HG03064 (cell line): Measurements from ENCODE around the gene DSCAM.

ENCODE experiments used
- ATAC-seq: cut with Tn5 transposase; IDR thresholded peaks from one replicate; pipeline ENCODE4 v1.9.1; 2021; ENCODE audit warnings: low read depth; ENCODE audit not compliant: unreplicated experiment

DSCAM gene

DNA sequence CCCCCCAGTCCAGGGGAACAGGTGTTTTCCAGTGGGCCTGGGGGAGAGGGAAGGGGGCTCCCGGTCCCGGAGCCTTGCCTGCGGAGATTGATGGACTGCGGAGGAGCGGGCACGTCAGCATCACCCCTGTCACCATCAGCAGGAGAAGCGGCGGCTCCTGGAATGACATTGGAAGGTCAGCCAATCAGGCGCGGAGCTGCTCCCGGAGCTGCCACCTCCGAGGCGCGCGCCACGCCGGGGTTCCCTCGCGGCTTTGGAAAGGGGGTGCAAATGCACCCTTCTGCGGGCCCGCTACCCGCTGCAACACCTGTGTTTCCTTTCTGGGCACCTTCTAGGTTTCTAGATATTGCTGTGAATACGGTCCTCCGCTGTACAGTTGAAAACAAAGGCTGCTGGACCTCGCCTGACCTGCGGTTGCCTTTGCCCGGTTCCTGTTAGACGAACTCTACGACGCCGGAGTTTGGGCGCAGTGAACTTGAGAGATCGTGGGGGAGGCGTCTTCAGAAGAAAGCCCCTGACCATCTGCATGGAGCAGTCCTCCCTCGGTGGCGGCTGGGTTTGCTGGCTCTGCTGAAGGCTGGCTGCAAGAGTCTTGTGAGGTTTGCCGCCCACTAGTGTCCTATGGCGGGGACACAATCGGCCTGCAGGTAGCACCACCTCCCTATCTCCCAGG lies 5.3 kb downstream of the DSCAM start:
- ATAC-seq, result no peak

DNA sequence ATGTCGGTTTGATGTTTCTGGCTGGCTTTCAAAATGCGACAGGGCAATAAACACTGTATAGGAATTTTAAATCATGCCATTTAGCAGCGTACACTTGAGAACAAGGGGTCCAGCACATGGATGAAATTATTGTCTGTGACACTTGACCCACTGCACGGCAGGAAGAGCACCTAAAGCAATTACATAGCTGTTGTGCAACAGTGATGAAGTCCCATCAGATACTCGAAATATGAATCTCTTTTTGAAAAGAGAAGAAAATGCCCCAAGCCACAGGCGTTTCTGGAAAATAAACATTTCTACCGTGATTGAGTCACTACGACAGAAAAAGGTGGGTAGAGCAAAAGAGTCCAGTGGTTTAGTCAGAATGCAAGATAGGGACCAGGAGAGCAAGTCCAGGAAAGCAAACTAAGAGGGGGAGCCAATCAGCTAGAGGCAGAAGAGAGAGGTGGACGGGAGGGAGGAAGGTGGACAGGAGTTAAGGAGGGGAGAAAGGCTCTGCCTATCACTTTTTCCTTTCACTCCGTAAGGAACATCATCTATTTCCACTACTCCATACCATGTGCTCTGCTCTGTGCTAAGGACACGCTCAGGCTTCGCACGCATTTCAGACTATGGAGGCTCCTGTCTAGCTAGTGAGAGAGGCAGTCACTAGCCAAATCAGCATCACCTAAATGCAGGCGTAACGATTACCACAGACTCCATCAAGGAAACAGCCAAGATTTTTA lies 6.4 kb downstream of the DSCAM start:
- ATAC-seq, result no peak

DNA sequence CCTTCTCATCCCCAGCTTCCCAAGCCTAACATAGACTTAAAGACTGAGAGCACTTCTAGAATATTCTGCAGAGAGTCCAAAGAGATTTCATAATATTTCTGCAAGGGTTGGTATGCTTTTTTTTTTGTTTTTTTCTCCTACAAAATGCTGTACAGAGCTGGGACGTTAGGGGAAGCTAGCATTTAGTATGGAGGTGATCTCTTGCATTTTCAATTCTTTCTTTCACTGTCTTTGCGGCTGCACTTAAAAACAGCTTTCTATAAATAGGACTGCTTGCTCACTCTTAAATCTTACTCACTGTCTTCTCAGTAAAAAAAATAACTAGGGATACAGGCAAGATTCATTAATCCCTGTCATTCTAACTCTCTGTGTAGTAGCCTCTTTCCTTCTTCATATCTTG lies 7.4 kb downstream of the DSCAM start:
- no peak for ATAC-seq

DNA sequence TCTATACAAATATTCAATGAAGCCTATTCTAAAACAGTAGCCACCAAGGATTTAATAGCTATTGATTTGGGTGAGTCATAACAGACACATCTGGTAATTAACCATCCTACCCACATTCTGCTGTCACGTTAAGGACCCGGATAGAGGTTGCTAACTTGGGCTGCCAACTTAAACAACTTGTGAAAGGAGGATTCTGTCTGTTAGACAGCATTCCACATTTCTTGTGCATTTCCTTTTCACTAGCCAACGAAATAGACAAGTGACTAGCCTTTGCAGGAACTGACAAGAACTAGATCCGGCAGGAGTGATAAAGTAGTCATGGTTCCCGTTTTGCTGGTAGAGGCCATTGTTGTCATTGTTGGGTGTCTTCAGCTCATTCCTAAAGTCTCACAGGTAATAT lies 9.5 kb downstream of the DSCAM start:
- no peak for ATAC-seq

DNA sequence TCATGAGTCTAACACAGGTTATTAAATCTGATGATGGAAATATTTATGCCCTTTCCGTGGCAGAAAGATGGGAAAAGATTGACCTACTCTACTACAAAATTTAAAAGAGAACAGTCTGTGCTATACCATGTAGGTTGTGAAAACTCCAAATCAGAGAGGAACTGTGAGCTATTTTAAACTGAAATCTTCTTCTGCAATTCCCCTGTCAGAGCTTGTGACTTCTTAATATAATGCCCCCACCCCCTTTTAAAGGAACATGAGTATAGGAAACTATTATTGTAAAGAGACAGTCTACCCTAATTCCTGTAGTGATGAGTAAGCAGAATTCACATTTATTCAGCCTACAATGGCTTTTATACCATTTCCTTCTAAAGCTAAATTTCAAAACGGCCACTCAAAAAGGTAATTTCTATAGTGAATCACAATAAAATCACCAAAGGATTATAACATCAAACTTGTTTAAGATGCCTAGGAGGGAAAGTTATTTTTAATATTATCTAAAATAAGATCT lies 11.7 kb downstream of the DSCAM start:
- ATAC-seq, result no peak

DNA sequence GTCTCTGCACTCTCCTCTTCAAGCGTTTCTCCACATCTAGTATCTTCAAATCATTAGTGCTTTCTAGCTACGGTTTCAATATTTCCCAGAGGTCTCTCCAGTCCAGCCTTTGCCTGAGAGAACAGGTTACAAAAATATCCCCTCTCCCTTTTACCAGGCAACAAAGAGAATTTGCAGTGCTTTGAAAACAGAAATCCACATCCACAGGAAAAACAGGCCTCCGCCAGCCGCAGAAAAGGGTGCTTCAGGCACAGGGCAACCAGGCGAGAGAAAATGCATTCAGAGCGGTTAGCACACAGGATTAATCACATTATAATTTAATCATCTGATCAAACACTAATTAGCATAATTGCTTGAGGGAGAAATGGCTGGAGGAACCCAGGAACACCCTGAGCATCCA lies 13.8 kb downstream of the DSCAM start:
- ATAC-seq, result no peak

DNA sequence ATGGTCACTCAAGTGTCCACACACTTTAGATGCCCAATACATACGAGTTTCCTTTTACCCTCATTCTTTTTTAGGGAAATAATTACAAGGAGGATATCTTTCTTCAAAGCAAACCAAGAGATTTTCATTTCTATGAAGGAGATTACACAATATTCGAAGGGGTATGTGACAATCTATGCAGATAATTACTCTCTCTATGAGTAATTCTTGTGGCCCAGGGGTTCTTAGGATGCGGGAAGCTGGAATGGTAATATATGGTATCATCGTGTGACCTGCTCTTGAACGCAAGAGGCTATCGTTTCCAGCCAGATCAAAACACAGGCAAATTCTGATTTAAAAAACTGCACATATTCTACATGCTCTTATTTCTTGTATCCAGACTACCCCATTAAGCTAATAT lies 14.6 kb downstream of the DSCAM start:
- ATAC-seq, result no peak

DNA sequence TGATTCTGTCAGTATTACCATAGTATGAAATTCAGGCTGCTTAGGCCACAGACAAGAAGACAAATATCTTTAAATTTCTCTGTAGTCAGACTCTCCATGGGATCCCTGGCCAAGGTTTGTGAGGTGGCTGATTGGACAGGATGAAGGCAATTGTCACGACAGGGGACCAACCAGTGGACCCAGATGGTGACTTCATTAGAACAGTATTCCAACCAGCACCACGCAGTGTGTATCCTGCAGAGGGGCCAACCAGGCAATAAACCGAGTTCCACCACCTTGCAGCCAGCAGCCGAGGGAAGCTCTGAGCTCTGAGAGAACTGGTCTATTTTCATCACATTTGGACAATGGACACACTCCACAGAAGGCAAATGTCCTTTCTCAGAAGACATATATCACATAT lies 16.1 kb downstream of the DSCAM start:
- ATAC-seq, result no peak

DNA sequence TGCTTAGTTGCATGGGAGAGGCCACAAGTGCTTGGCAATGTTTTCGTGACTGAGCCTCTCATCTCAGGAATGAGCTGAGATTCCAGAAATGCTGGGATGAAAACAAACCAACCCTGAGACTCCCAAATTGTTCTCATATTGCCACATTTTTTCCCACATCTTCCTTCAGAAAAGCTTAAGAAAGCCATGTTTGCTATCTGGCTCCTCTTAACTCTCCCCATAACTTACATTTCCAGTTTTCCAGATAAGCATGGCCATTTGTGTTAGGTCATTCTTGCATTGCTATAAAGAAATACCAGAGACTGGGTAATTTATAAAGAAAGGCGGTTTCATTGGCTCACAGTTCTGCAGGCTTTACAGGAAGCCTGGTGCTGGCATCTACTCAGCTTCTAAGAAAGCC lies 17.2 kb downstream of the DSCAM start:
- no peak for ATAC-seq

DNA sequence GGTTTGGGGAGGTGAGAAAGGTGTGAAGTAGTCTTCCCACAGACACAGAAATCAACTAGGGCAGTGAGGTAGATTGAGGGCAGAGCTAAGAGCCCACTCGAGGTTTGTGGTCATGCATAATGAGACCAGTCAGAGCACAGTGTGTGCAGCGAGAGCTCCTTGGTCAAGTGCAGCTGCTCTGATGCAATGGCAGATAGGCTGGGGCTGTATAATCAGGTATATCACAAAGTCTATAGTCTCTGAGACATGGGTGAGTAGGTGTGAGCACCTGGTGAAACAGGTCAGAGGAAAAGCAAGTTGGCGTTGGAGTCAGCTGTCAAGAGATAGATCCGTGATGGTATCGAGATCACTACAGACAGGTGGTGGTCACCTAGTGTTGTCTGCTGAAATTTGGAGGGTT lies 17.6 kb downstream of the DSCAM start:
- no peak for ATAC-seq

DNA sequence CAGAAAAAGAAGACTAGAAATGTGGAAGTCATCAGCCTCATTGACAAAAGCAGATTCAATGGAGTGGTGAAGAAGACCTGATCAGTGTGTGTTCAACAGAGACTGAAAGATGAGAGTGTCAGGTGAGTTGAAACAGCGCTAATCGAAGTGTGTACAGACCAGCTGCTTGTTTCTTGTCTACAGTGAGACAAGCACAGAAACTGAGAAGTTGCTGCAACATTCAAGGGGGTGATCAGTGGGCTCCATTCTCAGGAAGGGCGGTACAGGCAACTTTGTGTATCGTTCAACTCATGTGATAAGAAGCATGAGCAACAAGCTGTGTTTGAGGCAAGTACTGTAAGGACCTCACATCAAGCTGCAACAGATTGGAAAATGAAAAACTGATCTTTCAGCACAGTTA lies 19.4 kb downstream of the DSCAM start:
- no peak for ATAC-seq

DNA sequence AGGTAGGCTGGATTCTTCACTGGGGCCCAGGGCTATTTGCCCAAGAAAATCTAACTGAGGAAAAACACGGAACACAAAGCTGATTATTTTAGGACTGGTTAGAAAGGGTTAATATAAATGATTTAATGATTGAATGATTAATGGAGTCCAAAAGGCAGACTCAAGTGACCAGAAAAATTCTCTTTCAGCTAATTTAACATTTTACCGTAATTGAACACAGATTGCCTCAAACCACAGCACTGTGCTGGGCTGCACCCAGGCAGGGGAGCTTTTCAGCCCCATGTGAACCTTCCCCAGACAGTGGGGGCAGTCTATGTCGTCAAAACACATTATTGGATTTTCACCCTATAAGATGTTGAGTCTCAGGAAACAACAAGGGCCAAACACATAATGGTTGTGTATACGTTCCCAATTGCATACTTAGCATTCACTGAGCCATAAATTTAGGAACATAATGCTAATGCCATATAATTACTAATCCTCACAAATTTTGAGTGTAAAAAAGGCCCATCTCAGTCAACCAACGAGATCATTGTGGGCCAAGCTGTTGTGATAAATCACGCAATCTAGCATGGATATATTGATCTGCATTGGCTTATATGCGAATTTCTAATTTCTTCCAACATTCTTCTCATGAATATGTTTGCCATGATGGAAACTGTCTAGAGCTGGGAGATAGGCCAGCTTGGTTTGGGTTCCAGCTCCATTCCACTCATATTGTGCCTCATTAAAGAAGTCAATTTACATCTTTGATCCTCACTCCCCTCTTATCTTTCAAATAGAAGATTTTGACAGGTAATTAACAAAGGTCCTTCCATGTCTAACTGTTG lies 27.7 kb downstream of the DSCAM start:
- no peak for ATAC-seq

DNA sequence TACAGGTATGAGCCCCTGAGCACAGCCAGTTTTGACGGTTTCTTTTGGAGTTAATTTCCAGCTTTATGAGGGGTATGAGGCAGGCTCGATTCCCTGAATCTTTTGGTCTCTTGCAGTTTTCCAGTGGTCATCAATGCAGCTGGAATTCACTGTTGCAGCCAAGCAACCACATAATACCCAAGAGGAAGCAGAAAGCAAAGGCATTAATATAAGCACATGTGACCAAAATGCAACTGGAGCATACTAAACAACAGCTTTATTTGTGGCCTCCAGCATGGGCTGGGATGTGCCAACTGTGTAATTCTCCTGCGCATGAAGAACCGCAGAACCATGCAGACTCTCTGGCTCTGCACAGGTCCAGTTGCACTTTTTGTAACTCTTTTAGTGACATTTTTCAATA lies 33.0 kb downstream of the DSCAM start:
- ATAC-seq, result no peak

DNA sequence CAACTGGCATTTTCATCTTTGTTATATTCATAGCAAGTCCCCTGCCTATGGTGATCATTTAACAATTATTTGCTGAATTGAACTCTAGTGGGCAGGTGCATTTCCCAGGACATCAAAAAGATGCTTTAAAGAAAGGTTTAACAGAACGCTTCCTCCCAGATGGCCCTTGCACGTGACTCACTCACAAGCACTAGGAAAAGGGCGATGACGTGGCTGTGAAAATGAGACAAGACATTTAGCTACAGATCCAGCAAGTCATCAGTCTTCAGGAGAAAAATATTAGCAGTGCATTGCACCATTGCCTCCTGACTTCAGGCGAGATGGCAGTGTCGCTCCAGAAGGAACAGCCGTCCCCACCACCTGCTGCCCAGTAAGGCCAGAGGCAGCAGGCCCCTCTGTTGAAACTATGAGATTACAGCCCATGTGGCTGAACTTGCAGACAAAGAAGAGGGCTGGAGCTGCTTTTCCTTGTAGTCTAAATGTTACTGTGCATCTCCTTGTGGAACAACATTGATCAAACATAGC lies 37.2 kb downstream of the DSCAM start:
- no peak for ATAC-seq

DNA sequence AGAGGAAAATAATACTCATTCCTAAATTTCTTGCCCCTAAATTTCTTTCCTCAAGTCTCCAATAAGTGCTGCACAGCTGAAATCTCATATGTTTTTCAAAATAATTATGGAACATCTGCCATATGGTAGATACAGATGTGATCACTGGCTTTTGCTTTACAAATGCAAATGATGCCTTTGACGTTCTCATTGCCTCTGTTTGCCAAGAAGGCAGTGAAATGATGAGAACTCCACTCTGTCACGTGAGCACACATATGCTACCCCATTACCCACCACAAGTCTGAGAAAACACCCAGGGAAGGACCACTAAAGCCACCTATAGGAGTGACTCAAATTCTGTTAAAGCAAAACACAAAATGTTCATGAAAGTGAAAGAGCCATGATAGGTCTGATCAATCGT lies 43.9 kb downstream of the DSCAM start:
- ATAC-seq, result no peak

DNA sequence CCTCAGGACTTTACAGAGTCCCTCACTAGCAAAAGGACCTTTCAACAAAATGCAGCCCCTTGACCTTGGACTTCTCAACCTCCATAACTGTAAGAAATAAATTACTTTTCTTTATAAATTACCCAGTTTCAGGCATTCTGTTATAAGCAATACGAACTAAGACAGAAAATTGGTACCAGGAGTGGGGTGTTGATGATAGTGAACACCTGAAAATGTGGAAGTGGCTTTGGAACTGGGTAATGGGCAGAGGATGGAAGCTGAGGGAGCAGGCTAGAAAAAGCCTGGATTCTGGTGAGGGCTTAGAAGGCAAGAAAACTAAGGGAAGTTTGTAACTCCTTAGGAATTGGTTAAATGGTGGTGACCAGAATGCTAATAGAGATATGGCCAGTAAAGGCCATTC lies 46.8 kb downstream of the DSCAM start:
- ATAC-seq, result no peak

DNA sequence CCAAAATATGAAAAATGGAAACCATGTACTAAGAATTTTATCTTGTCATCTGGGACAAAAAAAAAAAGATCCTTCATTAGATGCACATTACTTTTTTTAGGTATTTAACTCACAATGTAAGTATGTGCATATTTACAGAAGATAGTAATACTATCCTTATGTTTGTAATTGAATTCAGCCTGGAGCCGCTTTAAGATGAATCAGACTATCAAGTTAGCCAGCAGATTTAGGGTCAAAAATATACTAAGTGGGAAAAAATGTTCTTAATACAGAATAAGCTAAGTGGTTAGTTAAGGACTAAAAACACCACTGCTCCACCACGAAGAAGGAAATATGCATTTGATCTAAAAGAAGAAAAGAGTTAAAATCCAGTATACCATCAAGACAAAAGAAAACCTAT lies 49.1 kb downstream of the DSCAM start:
- no peak for ATAC-seq

DNA sequence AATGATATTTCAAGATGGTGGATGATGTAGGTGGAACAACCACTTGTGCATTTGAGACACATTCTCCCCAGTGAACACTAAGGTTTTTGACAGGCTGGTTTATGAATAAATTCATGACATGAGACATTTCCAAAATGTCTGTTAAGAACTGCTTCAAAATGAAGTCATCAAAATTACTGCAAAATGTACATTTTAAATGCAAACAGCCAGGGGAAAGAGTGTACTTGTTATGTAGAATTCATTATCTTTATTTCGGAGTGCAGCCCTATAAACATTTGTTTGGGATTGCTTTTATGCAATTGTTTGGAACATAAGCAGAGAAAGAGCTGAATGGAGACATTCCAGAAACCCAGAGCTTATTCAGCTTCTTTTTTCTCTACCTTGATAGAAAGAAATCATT lies 49.5 kb downstream of the DSCAM start:
- no peak for ATAC-seq

DNA sequence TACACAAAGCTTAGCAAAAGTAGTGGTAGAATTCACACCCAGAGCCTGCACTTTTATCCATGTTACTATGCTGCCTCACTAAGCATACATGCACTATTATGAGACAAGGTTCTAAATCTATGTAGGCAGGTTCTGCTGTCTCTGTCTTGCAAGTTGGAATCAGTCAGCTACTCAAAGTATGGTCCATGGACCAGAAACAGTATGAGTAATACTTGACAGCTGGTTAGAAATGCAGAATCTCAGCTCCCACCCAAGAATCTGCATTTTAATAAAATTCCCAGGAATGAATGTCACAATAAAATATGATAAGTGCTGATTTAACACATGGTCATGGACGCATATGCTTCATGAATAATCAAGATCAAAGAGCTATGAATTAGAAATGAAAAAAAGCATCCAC lies 50.5 kb downstream of the DSCAM start:
- no peak for ATAC-seq

DNA sequence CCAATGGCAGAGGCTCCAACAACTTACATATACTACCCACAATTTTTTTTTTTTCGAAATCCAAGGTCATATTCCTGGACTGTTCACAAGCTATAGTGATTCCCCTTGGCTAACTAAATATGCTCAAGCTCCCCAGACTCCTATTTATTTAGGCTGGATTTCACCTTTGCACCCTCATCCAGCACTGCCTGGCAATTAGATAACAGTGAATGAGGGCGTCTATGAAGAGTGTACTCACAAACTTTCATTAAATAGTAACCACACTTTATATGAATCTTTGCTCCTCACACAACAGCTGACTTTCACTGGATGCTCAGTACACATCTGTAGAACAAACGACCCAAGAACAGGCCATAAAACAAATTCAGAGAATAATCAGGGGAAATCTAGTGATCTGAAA lies 51.6 kb downstream of the DSCAM start:
- ATAC-seq, result no peak
